COLO829 (cell line): ENCODE measurements around the gene SLC34A2.

Experiments
- DNase-seq: peaks from one replicate; pipeline ENCODE4 v3.0.0; 2012; ENCODE audit warnings: low spot score

Gene SLC34A2

GRCh38 chr4:25662306-25662705 is 6.7 kb downstream of the SLC34A2 start:
- DNase-seq = no peak

GRCh38 chr4:25663781-25664180 is 8.1 kb downstream of the SLC34A2 start:
- DNase-seq = no peak

GRCh38 chr4:25666031-25666630 is 10.5 kb downstream of the SLC34A2 start:
- no peak for DNase-seq

- DNase-seq = no peak
These were observed 12.4 kb downstream of the SLC34A2 start for GRCh38 chr4:25667931-25668557.

- no peak for DNase-seq
These were observed 15.3 kb downstream of the SLC34A2 start for GRCh38 chr4:25670991-25671390.

GRCh38 chr4:25672756-25673155 is 17.1 kb downstream of the SLC34A2 start:
- no peak for DNase-seq

- DNase-seq = no peak
These were observed 18.7 kb downstream of the SLC34A2 start for GRCh38 chr4:25674386-25674785.

GRCh38 chr4:25676221-25676620 is 20.6 kb downstream of the SLC34A2 start:
- no peak for DNase-seq

- no peak for DNase-seq
These were observed 21.5 kb downstream of the SLC34A2 start for GRCh38 chr4:25677157-25677556.

GRCh38 chr4:25677943-25678342 is 22.3 kb downstream of the SLC34A2 start:
- DNase-seq = no peak

- DNase-seq = no peak
These were observed 32.1 kb downstream of the SLC34A2 start for GRCh38 chr4:25687773-25688172.

GRCh38 chr4:25694466-25694865 is 38.8 kb downstream of the SLC34A2 start:
- peak; percentile 12 for DNase-seq

- no peak for DNase-seq
These were observed 40.8 kb downstream of the SLC34A2 start for GRCh38 chr4:25696409-25696808.

GRCh38 chr4:25697516-25697915 is 41.9 kb downstream of the SLC34A2 start:
- DNase-seq = no peak

- DNase-seq = no peak
These were observed 45.0 kb downstream of the SLC34A2 start for GRCh38 chr4:25700661-25701060.

- no peak for DNase-seq
These were observed 47.2 kb downstream of the SLC34A2 start for GRCh38 chr4:25702848-25703247.

GRCh38 chr4:25703731-25704388 is 48.2 kb downstream of the SLC34A2 start:
- DNase-seq = peak; percentile 19

- no peak for DNase-seq
These were observed 48.9 kb downstream of the SLC34A2 start for GRCh38 chr4:25704516-25704915.

GRCh38 chr4:25710637-25711036 is 55.0 kb downstream of the SLC34A2 start:
- no peak for DNase-seq

GRCh38 chr4:25712611-25713010 is 57.0 kb downstream of the SLC34A2 start:
- no peak for DNase-seq

GRCh38 chr4:25713812-25714211 is 58.2 kb downstream of the SLC34A2 start:
- no peak for DNase-seq

GRCh38 chr4:25722964-25723363 is 67.3 kb downstream of the SLC34A2 start:
- DNase-seq = no peak

- no peak for DNase-seq
These were observed 67.8 kb downstream of the SLC34A2 start for GRCh38 chr4:25723409-25723808.

- no peak for DNase-seq
These were observed 70.2 kb downstream of the SLC34A2 start for GRCh38 chr4:25725870-25726269.
